Hindlimb muscle (tissue), 1 donor: Measurements from ENCODE around the gene CDK5RAP2. TPM values are rescaled to one million over a fixed set of nuclear protein-coding genes. Genes with fewer than 3 reads are reported as not detected.
A peak's percentile ranks its signal among the peaks of the same experiment; 100 is the strongest.

ENCODE experiments used
- DNase-seq: peaks from one replicate; pipeline ENCODE4 v3.0.0-alpha.2; 2013
- polyA plus RNA-seq: library from polyadenylated mRNA; unstranded; fragments of 120-200 nt; gene quantifications from one replicate; pipeline ENCODE4 v1.2.1, GENCODE V29; 2013; ENCODE audit not compliant: insufficient read length

The CDK5RAP2 gene
- polyA plus RNA-seq, 1 donor = 59.8 TPM

DNA sequence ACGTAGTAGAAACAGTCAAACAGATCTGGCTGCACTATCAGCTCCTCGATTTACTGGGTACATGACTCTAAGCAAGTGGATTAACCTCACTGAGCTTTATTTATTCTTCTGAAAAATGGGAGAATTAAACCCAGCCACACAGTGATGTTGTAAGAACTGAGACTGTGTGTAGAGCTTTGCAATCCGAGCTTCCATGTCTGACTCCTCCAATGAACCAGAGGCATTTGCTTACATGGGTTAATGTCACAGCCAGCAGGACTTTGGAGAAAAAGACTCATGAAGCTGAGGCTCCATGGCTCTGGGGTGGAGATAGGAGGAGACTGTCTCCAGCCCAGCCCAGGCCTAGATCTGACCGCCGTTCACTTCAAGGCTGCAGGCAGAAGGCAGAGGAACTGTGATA, 201.3 kb downstream of the CDK5RAP2 start:
- DNase-seq = no peak

- no peak for DNase-seq
Observed at GRCh38 chr9:120377268-120378159, 202.5 kb downstream of the CDK5RAP2 start.

DNA sequence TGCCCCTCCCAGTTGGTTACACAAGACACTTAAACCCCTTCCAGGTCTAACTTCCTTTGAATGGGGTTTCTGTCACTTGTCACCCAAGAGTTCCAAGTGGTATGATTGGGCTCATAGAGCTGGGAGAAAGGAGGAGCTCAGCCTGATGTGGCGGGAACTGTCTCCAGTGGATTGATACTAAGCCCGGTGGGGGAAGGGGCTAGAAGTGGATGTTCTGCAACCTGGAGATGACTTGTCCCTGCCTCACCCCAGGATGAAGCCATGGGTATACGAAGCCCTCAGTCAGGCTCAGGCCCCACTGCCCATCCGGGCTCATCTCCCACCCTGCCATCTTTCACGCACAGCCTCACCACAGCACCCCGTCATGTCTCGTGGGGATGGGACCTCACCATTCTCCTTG, 203.9 kb downstream of the CDK5RAP2 start:
- no peak for DNase-seq

DNA sequence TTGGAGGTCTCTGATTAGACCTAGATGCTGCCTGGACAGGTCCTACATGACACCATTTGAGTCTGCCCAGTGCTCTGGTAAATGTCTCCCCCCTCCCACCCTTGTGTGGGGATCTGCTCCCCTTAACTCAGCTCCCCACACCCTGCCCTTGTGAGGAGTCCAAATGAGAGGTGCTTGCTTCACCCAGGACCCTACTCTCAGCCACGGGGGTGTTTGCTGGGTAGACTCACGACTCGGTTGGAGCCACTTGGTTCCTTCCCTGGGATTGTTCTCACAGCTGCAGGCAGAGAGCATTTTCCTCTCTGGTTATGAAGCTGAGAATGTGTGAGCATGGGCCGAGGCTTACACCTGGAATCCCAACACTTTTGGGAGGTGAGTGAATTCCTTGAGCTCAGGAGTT, 204.7 kb downstream of the CDK5RAP2 start:
- DNase-seq = no peak

DNA sequence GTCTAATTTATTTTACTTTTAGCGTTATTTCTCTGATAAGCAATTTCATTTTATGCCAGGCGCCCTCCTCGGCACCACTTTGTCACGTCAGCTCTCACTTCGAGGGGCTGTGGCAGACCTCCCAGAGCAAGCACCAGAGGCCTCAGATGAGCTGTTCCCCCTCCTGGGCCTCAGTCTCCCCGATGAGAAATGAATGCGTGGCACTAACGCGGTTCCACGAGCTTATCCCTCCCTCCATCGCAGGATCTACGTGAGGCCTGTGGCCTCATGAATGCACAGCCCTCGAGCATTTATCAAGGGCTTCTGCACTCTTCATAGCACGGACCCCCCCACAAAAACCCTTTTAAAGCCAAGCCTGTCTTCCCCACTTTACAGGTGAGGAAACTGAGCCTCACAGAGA, 205.2 kb downstream of the CDK5RAP2 start:
- DNase-seq = no peak

GRCh38 chr9:120374239-120374638, 205.7 kb downstream of the CDK5RAP2 start:
- no peak for DNase-seq

- DNase-seq = no peak
Observed at GRCh38 chr9:120372040-120372439, 207.9 kb downstream of the CDK5RAP2 start.

DNA sequence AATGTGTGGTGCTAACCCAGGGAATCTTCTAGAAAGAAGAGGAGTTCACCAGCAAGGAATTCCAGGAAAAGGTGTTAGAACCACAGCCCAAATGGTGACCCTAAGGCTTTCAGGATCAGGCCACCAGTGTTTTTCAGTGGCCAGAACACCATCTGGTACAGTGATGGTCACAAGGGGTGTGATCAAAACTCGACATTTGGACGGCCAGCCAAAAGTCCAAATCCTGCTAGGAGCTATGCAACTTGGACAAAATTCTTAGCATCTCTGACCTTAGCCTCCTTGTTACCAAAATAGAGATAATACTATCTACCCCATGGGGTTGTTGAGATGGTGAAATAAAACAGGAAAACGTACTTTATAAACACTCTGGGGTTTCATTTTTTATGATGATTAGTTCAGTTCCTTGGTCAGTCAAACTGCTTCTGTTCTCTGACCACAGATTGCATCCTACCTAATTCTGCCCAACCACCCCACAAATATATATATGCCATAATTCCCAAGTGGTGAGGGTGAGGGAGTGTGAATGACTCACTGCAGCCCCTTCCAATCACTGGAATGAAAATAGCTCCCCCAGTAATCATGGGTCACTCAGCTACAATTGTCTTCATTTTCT, 210.3 kb downstream of the CDK5RAP2 start:
- DNase-seq = no peak

DNA sequence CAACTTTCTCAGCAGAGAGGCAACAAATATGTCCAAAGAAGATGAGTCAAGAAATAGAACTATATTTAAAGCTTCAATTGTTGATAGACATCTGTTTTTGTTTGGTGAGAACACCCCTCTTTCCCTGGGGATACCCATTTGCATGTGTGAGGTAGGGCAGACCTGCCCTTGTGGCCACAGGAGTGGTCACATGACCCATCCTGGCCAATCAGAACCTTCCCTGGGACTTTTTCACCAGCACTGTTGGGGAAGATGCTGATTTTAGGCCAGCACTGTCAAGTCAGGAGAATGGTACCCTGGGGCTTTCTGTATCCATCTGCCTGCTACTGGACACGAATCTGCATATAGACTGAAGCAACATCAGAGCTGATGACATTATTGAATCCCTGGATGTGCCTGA, 211.2 kb downstream of the CDK5RAP2 start:
- DNase-seq = no peak

DNA sequence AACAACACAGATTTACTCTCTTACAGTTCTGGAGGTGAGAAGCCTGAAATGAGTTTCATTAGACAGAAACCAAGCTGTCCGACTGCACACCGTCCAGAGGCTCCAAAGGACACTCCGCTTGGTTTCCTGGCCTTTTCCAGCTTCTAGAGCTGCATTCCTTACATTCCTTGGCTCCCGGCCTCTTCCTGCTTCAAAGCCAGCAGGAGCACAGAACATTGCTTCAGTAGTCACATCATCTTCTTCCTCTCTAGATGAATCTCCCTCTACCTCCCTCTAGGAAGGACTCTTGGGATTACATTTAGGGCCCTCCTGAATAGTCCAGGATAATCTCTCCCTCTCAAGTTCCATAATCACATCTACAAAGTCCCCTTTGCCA, 213.3 kb downstream of the CDK5RAP2 start:
- peak; percentile 25 for DNase-seq

- no peak for DNase-seq
Observed at GRCh38 chr9:120365386-120365785, 214.6 kb downstream of the CDK5RAP2 start.

DNA sequence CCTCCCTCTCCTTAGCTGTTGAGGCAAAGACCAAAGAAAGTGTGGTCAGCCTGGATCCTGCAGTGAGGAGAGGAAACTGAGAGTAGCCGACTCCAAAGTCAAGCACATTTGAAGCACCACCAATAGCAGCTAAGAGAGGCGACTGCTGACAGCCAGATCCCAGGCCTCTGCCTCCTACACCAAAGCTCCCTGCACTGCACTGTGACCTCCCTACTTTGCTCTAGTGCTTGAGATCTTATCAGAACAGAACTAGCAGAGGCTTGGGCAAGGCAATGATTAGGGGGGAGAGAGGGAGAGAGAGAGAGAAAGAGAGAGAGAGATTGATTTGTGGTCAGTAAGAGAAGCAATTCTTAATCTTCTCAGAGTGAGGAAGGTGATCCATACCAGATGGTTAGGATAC, 216.3 kb downstream of the CDK5RAP2 start:
- no peak for DNase-seq

- DNase-seq = no peak
Observed at GRCh38 chr9:120362446-120362845, 217.5 kb downstream of the CDK5RAP2 start.

- DNase-seq = no peak
Observed at GRCh38 chr9:120361551-120361950, 218.4 kb downstream of the CDK5RAP2 start.

- no peak for DNase-seq
Observed at GRCh38 chr9:120360510-120360909, 219.5 kb downstream of the CDK5RAP2 start.

GRCh38 chr9:120360046-120360445, 219.9 kb downstream of the CDK5RAP2 start:
- DNase-seq = no peak

- no peak for DNase-seq
Observed at GRCh38 chr9:120358877-120359276, 221.1 kb downstream of the CDK5RAP2 start.

- no peak for DNase-seq
Observed at GRCh38 chr9:120353506-120353905, 226.5 kb downstream of the CDK5RAP2 start.

DNA sequence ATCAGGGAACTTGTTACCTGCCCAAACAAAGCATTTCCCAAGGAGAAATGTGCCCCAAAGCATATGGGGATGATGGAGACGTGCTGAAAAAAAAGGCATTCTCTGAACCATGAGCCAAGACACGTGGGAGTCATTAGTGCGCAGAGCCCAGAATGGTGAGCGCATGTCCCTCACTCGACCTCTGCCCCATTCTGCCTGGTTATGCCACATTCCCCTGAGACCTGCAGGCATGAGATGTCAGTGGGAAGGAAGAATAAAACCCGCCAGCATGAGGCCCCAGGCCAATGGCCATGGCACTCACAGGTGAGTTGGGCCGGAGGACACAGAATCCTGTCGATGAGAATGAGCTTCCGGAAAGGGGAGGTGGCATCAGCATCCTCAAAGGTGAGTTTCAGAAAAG, 228.9 kb downstream of the CDK5RAP2 start:
- DNase-seq = no peak

GRCh38 chr9:120350596-120350995, 229.4 kb downstream of the CDK5RAP2 start:
- DNase-seq = no peak

GRCh38 chr9:120348951-120349429, 231.0 kb downstream of the CDK5RAP2 start:
- no peak for DNase-seq

DNA sequence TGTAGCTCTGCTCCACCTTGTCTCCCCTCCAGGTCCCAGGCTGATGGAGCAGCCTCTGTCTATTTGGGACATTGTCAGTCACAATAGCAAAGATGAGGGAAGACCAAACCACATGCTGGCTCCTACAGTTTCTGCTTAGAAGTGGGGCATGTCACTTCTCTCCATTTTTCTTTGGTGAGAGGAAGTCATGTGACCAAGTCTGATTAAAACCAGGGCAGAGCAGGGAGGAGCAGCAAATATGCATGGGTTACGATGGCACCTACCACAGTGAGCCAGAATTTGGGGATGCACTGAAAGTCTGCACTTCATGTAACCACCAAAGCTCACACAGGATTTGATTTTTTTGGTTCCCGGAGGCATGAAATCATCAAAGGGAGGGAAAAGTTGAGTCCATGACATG, 234.6 kb downstream of the CDK5RAP2 start:
- no peak for DNase-seq

GRCh38 chr9:120344230-120344629, 235.7 kb downstream of the CDK5RAP2 start:
- DNase-seq = no peak

GRCh38 chr9:120343416-120343815, 236.6 kb downstream of the CDK5RAP2 start:
- DNase-seq = peak; percentile 15
